DND-41 (cell line): ENCODE data around the gene EDIL3.

Experiments used
- ATAC-seq: fragments of 200-7000 bp; cut with Tn5 transposase; 3 replicates; pipeline ENCODE4 v1.9.1; 2021; ENCODE audit warnings: low read depth; ENCODE audit not compliant: insufficient read depth
- DNase-seq: peaks from one replicate; pipeline ENCODE4 v3.0.0-alpha.2; 2020
- H2AFZ ChIP-seq: 2 replicates; pipeline ENCODE4 v1.6.0; 2012; ENCODE audit warnings: low read depth, low read length
- H3K27ac ChIP-seq: 2 replicates; pipeline ENCODE4 v1.5.1; 2012; ENCODE audit warnings: low read length, inconsistent platforms
- H3K27me3 ChIP-seq: fragments of 200-600 bp; sonication (generic); 2 replicates; pipeline ENCODE4 v1.6.0; 2012; ENCODE audit warnings: low read length, mild to moderate bottlenecking, inconsistent platforms; ENCODE audit not compliant: insufficient read depth, poor library complexity
- H3K36me3 ChIP-seq: 2 replicates; pipeline ENCODE4 v1.5.1; 2012; ENCODE audit warnings: low read length, inconsistent platforms; ENCODE audit not compliant: insufficient read depth
- H3K4me1 ChIP-seq: 2 replicates; pipeline ENCODE4 v1.5.1; 2012; ENCODE audit warnings: mild to moderate bottlenecking, low read length; ENCODE audit not compliant: insufficient read depth
- H3K4me2 ChIP-seq: 2 replicates; pipeline ENCODE4 v1.6.0; 2012; ENCODE audit warnings: mild to moderate bottlenecking, moderate library complexity, low read length, inconsistent platforms; ENCODE audit not compliant: insufficient read depth
- H3K4me3 ChIP-seq, 2 experiments: fragments of 200-600 bp in 1 of 2; shearing (Covaris generic) in 1 of 2; 2 replicates each; pipeline ENCODE4 v1.5.1; 2012 to 2016; ENCODE audit warnings: inconsistent platforms in 2 of 2, low read length in 2 of 2, mild to moderate bottlenecking in 2 of 2, low read depth in 1 of 2, moderate library complexity in 1 of 2
- H3K79me2 ChIP-seq: 2 replicates; pipeline ENCODE4 v1.6.0; 2012; ENCODE audit warnings: low read length, inconsistent platforms; ENCODE audit not compliant: insufficient read depth
- H3K9ac ChIP-seq: 2 replicates; pipeline ENCODE4 v1.6.0; 2012; ENCODE audit warnings: low read depth, mild to moderate bottlenecking, inconsistent platforms, low read length, moderate library complexity
- H3K9me3 ChIP-seq: 2 replicates; pipeline ENCODE4 v1.5.1; 2012; ENCODE audit warnings: low read length, moderate library complexity, mild to moderate bottlenecking, inconsistent platforms; ENCODE audit not compliant: insufficient read depth, severe bottlenecking
- H4K20me1 ChIP-seq: 2 replicates; pipeline ENCODE4 v1.6.0; 2012; ENCODE audit warnings: low read length; ENCODE audit not compliant: insufficient read depth
- EZH2 ChIP-seq: IDR thresholded peaks from 3 replicates; pipeline ENCODE4 v1.6.1; 2012; ENCODE audit warnings: borderline replicate concordance, low read depth, mild to moderate bottlenecking, moderate library complexity, low read length, inconsistent platforms; ENCODE audit not compliant: severe bottlenecking
- TF ChIP-seq, protein P1 (sequence below): IDR thresholded peaks from 2 replicates; pipeline ENCODE4 v1.5.1; 2012; ENCODE audit warnings: borderline replicate concordance, low read length, moderate library complexity, mild to moderate bottlenecking; ENCODE audit not compliant: poor library complexity, severe bottlenecking; ENCODE audit errors: extremely low read depth

The EDIL3 gene

DNA sequence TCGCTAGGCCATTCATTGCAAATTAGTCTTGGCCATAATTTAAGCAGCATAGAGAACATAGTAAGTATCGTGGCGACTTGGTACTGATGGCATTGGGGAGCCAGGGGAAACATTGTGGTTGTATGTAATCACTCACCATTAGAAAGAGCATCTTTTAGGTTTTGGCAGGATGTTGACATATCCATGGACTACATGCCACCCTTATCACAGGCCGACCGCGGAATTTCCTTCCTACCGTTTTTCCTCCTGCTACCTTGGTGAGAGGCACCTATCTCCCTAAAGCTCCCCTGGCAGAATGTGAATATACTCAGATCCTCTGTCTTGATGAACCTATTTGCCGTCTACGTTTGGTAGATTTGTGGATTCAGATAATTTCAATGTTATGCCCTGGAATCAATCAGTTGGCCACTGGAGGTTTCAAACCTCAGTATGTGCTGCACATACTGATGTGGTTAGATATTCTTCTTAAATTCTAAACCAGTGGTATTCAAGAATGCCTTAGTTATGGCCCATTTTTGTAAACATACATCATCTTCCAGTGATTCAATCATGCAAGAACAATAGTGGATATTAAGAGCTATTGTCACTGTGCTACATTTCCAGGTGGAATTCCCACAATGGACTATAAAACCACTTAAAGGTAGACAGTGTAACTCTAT is 393.0 kb downstream of the EDIL3 start:
- TF ChIP-seq, protein P1, sequence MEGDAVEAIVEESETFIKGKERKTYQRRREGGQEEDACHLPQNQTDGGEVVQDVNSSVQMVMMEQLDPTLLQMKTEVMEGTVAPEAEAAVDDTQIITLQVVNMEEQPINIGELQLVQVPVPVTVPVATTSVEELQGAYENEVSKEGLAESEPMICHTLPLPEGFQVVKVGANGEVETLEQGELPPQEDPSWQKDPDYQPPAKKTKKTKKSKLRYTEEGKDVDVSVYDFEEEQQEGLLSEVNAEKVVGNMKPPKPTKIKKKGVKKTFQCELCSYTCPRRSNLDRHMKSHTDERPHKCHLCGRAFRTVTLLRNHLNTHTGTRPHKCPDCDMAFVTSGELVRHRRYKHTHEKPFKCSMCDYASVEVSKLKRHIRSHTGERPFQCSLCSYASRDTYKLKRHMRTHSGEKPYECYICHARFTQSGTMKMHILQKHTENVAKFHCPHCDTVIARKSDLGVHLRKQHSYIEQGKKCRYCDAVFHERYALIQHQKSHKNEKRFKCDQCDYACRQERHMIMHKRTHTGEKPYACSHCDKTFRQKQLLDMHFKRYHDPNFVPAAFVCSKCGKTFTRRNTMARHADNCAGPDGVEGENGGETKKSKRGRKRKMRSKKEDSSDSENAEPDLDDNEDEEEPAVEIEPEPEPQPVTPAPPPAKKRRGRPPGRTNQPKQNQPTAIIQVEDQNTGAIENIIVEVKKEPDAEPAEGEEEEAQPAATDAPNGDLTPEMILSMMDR: no peak
- no peaks in the 10 kb centered on the region for H3K9me3 ChIP-seq
- H3K4me1 ChIP-seq: no peaks in the 10 kb centered on the region
- no peaks in the 10 kb centered on the region for H3K79me2 ChIP-seq
- no peak overlapping the region for H2AFZ ChIP-seq
- no peaks in the 10 kb centered on the region for H4K20me1 ChIP-seq
- no peak overlapping the region for H3K4me3 ChIP-seq
- H3K27me3 ChIP-seq: no peaks in the 10 kb centered on the region
- no peak overlapping the region for H3K4me2 ChIP-seq
- H3K36me3 ChIP-seq: no peaks in the 10 kb centered on the region
- DNase-seq (no peak), ATAC-seq (no peak)
- H3K9ac ChIP-seq: no peak overlapping the region
- no peak overlapping the region for H3K27ac ChIP-seq

DNA sequence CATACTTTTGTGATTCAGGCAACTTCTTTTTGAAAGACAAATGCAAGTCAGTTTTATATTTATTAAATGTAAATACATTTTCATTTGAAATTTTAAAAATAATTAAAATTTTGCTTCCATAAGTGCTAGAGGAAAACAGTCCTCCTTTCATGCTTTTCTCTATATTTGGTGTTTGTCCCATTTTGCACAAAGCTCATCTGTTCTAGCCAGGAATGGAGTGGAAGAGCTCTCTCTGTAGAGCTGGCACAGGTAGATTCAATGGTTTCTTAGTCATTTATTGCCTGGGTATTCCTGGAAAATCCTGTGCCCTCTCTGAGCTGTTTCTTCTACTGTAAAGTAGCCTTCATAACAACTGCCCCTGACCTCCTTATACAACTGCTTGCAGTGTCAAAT is 396.4 kb downstream of the EDIL3 start:
- no peak overlapping the region for H3K9ac ChIP-seq
- H3K9me3 ChIP-seq: no peaks in the 10 kb centered on the region
- H3K4me3 ChIP-seq: no peak overlapping the region
- H3K79me2 ChIP-seq: no peaks in the 10 kb centered on the region
- no peak for TF ChIP-seq EZH2
- TF ChIP-seq, protein P1: no peak
- no peak overlapping the region for H3K4me2 ChIP-seq
- H3K36me3 ChIP-seq: no peaks in the 10 kb centered on the region
- no peak for ATAC-seq
- no peaks in the 10 kb centered on the region for H4K20me1 ChIP-seq
- H3K27me3 ChIP-seq: no peaks in the 10 kb centered on the region
- DNase-seq: no peak
- H3K27ac ChIP-seq: no peak overlapping the region
- no peaks in the 10 kb centered on the region for H3K4me1 ChIP-seq
- H2AFZ ChIP-seq: no peak overlapping the region

DNA sequence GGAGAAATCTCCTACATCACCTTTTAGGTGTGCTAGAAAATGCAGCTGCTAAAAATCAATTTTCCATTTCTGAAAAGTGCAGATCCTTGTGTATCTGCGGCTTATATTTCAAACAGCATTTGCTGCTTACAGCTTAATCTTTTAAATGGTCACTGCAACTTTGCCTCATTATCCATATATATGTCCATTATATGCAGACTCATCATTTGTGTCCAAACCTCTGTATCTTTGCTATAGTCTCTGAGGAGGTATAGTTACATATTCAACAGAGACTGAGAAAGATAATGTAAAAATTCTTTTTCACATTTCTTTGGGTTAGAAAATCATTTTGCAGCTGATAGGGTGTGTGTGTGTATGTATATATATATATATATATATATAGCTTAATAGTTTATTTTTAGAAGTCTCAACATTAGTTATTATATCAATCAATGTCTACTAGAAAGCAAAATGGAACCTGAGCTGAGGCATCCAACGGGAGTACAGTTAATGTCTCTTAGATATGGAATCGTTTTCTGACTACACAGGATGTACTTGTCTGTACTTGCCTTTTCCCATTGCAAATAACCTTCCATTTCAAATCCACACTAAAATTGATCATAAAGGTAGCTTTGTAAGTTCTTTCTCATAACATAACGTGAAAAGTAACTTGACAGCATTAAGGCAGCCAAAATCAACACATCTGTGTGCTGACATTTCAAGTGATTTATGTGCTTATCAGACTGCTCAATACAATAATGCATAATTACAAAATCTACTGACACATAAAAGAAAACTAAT is 397.0 kb downstream of the EDIL3 start:
- Histone ChIP-seq H3K27ac (no peak overlapping the region), H3K9ac (no peak overlapping the region), H3K36me3 (no peaks in the 10 kb centered on the region), H2AFZ (no peak overlapping the region), H4K20me1 (no peaks in the 10 kb centered on the region), H3K4me2 (no peak overlapping the region), H3K4me3 (no peak overlapping the region), H3K27me3 (no peaks in the 10 kb centered on the region), H3K9me3 (no peaks in the 10 kb centered on the region), H3K4me1 (no peaks in the 10 kb centered on the region), H3K79me2 (no peaks in the 10 kb centered on the region)
- no peak for TF ChIP-seq EZH2
- TF ChIP-seq, protein P1: no peak
- no peak for ATAC-seq
- DNase-seq: no peak
